Neuronal stem cell (in vitro differentiated cells): ENCODE results near the gene ACSS2.

Source experiments
- DNase-seq: peaks from one replicate; pipeline ENCODE4 v3.0.0-alpha.2; 2013; ENCODE audit warnings: low spot score
- H2AFZ ChIP-seq: one replicate; pipeline ENCODE4 v1.6.1; 2013; ENCODE audit warnings: mild to moderate bottlenecking, low read length, inconsistent platforms
- H2AK5ac ChIP-seq: 2 replicates; pipeline ENCODE4 v1.6.1; 2013; ENCODE audit warnings: low read depth, mild to moderate bottlenecking, inconsistent platforms, low read length, moderate library complexity, mixed read lengths
- H2BK120ac ChIP-seq: 2 replicates; pipeline ENCODE4 v1.6.1; 2013; ENCODE audit warnings: low read depth, mild to moderate bottlenecking, inconsistent platforms, low read length, moderate library complexity, mixed read lengths
- H2BK12ac ChIP-seq: one replicate; pipeline ENCODE4 v1.6.1; 2013; ENCODE audit warnings: low read length, inconsistent platforms
- H2BK15ac ChIP-seq: 2 replicates; pipeline ENCODE4 v1.6.1; 2013; ENCODE audit warnings: mild to moderate bottlenecking, low read length, inconsistent platforms, mixed read lengths
- H2BK5ac ChIP-seq: one replicate; pipeline ENCODE4 v1.6.1; 2013; ENCODE audit warnings: inconsistent platforms, mild to moderate bottlenecking, low read length, moderate library complexity
- H3K14ac ChIP-seq: one replicate; pipeline ENCODE4 v1.6.1; 2013; ENCODE audit warnings: low read length, inconsistent platforms
- H3K18ac ChIP-seq: 2 replicates; pipeline ENCODE4 v1.6.1; 2013; ENCODE audit warnings: low read length, inconsistent platforms
- H3K23ac ChIP-seq: 2 replicates; pipeline ENCODE4 v1.6.1; 2013; ENCODE audit warnings: low read depth, mild to moderate bottlenecking, mixed read lengths, low read length, inconsistent platforms; ENCODE audit not compliant: poor library complexity
- H3K27ac ChIP-seq: replicated peaks from 3 replicates; pipeline ENCODE4 v1.5.1; 2013; ENCODE audit warnings: low read length, inconsistent platforms
- H3K27me3 ChIP-seq, 3 experiments: 2 replicates each; pipeline ENCODE4 v1.6.1; 2013; ENCODE audit warnings: low read length in 3 of 3, mild to moderate bottlenecking in 2 of 3, inconsistent platforms in 1 of 3, low read depth in 1 of 3, mixed read lengths in 1 of 3, moderate library complexity in 1 of 3; ENCODE audit not compliant: control insufficient read depth in 3 of 3, insufficient read depth in 3 of 3
- H3K36me3 ChIP-seq, 2 donors: replicated peaks in 1 of 2; 2 replicates each; pipeline ENCODE4 v1.6.1; 2013; ENCODE audit warnings: low read length in 2 of 2; ENCODE audit not compliant: control insufficient read depth in 2 of 2, insufficient read depth in 2 of 2
- H3K4ac ChIP-seq: 2 replicates; pipeline ENCODE4 v1.6.1; 2013; ENCODE audit warnings: inconsistent platforms, mild to moderate bottlenecking, low read length, moderate library complexity
- H3K4me1 ChIP-seq, 2 donors: 1 replicate in 1 of 2; 2 replicates in 1 of 2; pipeline ENCODE4 v1.6.1; 2013; ENCODE audit warnings: low read length in 2 of 2, low read depth in 1 of 2; ENCODE audit not compliant: control insufficient read depth in 2 of 2, insufficient read depth in 1 of 2
- H3K4me2 ChIP-seq: one replicate; pipeline ENCODE4 v1.6.1; 2013; ENCODE audit warnings: mild to moderate bottlenecking, low read length, inconsistent platforms; ENCODE audit not compliant: insufficient read depth, poor library complexity, severe bottlenecking
- H3K4me3 ChIP-seq, 2 donors: 2 replicates each; pipeline ENCODE4 v1.5.1; 2013; ENCODE audit warnings: low read length in 2 of 2, mild to moderate bottlenecking in 2 of 2, inconsistent platforms in 1 of 2, moderate library complexity in 1 of 2
- H3K79me1 ChIP-seq: one replicate; pipeline ENCODE4 v1.6.1; 2013; ENCODE audit warnings: low read depth, mild to moderate bottlenecking, inconsistent platforms, low read length, moderate library complexity
- H3K9ac ChIP-seq: one replicate; pipeline ENCODE4 v1.6.1; 2013; ENCODE audit warnings: mild to moderate bottlenecking, low read depth, low read length, inconsistent platforms; ENCODE audit not compliant: poor library complexity
- H3K9me3 ChIP-seq, 2 donors: replicated peaks in 1 of 2; 2 replicates each; pipeline versions ENCODE3 to v1.6.1; 2013; ENCODE audit warnings: low read length in 2 of 2, mild to moderate bottlenecking in 2 of 2, inconsistent platforms in 1 of 2, low read depth in 1 of 2, mixed read lengths in 1 of 2, moderate library complexity in 1 of 2; ENCODE audit not compliant: control insufficient read depth in 2 of 2, insufficient read depth in 1 of 2
- H4K8ac ChIP-seq: one replicate; pipeline ENCODE4 v1.6.1; 2013; ENCODE audit warnings: low read depth, mild to moderate bottlenecking, inconsistent platforms, low read length, moderate library complexity
- H4K91ac ChIP-seq: one replicate; pipeline ENCODE4 v1.6.1; 2013; ENCODE audit warnings: low read length, low read depth, mild to moderate bottlenecking, inconsistent platforms; ENCODE audit not compliant: poor library complexity
- WGBS, 2 donors: extraction: QIAGEN DNeasy Blood & Tissue Kit; methylation state at CpG; one replicate each; pipeline ENCODE4 v1.1.7; 2013; ENCODE audit warnings: missing lambda C conversion rate in 2 of 2, mixed read lengths in 1 of 2; ENCODE audit not compliant: insufficient read length in 2 of 2, insufficient replicate concordance in 1 of 2; ENCODE audit errors: extremely low coverage in 2 of 2; 5-methylcytosine and 5-hydroxymethylcytosine counted together

The ACSS2 gene

GRCh38 chr20:34921436-34921835, 45.0 kb downstream of the ACSS2 start:
- Histone ChIP-seq H3K18ac (no peak overlapping the region), H3K27me3 (no peaks in the 10 kb centered on the region), H2BK120ac (no peak overlapping the region), H3K27ac (no peak overlapping the region), H2BK15ac (no peak overlapping the region), H2BK12ac (no peak overlapping the region), H3K9me3 (peaks cover 0 to 10% of the 10 kb centered on the region in 2 donors), H3K4me1 (no peaks in the 10 kb centered on the region), H3K4ac (no peak overlapping the region), H2AFZ (no peak overlapping the region), H3K4me2 (no peak overlapping the region), H3K79me1 (peaks cover 2% of the 10 kb centered on the region), H3K23ac (no peak overlapping the region), H2AK5ac (no peak overlapping the region), H4K91ac (no peak overlapping the region), H3K9ac (no peak overlapping the region), H3K14ac (no peak overlapping the region), H3K4me3 (no peak overlapping the region), H3K36me3 (peaks cover 25 to 73% of the 10 kb centered on the region in 2 donors), H4K8ac (no peak overlapping the region), H2BK5ac (no peak overlapping the region)
- no CpG with 5 or more reads among the region's 3 CpGs for WGBS, 2 donors
- no peak for DNase-seq

- H3K4ac ChIP-seq = no peak overlapping the region
- no peak overlapping the region for H4K8ac ChIP-seq
- H4K91ac ChIP-seq = no peak overlapping the region
- H2AFZ ChIP-seq = no peak overlapping the region
- H2BK12ac ChIP-seq = no peak overlapping the region
- H3K79me1 ChIP-seq = peaks cover 2% of the 10 kb centered on the region
- no peak overlapping the region for H3K18ac ChIP-seq
- no peak overlapping the region for H2BK120ac ChIP-seq
- H2AK5ac ChIP-seq = no peak overlapping the region
- no peak overlapping the region for H3K14ac ChIP-seq
- no peaks in the 10 kb centered on the region for H3K27me3 ChIP-seq
- H2BK15ac ChIP-seq = no peak overlapping the region
- H2BK5ac ChIP-seq = no peak overlapping the region
- no peak for DNase-seq
- no peaks in the 10 kb centered on the region for H3K4me1 ChIP-seq
- no peak overlapping the region for H3K4me3 ChIP-seq
- H3K27ac ChIP-seq = no peak overlapping the region
- peaks cover 30 to 87% of the 10 kb centered on the region in 2 donors for H3K36me3 ChIP-seq
- no peak overlapping the region for H3K23ac ChIP-seq
- H3K9me3 ChIP-seq = peaks cover 0 to 10% of the 10 kb centered on the region in 2 donors
- WGBS, 2 donors = no CpG with 5 or more reads among the region's 5 CpGs
- H3K9ac ChIP-seq = no peak overlapping the region
- no peak overlapping the region for H3K4me2 ChIP-seq
These were observed 46.4 kb downstream of the ACSS2 start for GRCh38 chr20:34922654-34923381.

GRCh38 chr20:34923414-34923813, 47.0 kb downstream of the ACSS2 start:
- H3K36me3 ChIP-seq = peaks cover 32 to 93% of the 10 kb centered on the region in 2 donors
- peaks cover 0 to 10% of the 10 kb centered on the region in 2 donors for H3K9me3 ChIP-seq
- no peak overlapping the region for H3K4ac ChIP-seq
- no peak overlapping the region for H3K4me2 ChIP-seq
- no peak overlapping the region for H3K23ac ChIP-seq
- no peak overlapping the region for H2BK12ac ChIP-seq
- no peak overlapping the region for H4K8ac ChIP-seq
- H4K91ac ChIP-seq = no peak overlapping the region
- WGBS, 2 donors = no CpG with 5 or more reads among the region's 2 CpGs
- no peak overlapping the region for H2BK120ac ChIP-seq
- H2BK15ac ChIP-seq = no peak overlapping the region
- no peak overlapping the region for H3K27ac ChIP-seq
- H3K9ac ChIP-seq = no peak overlapping the region
- H2AK5ac ChIP-seq = no peak overlapping the region
- no peaks in the 10 kb centered on the region for H3K4me1 ChIP-seq
- no peak overlapping the region for H2BK5ac ChIP-seq
- no peak overlapping the region for H3K18ac ChIP-seq
- H3K27me3 ChIP-seq = no peaks in the 10 kb centered on the region
- H3K4me3 ChIP-seq = no peak overlapping the region
- H2AFZ ChIP-seq = no peak overlapping the region
- no peak overlapping the region for H3K14ac ChIP-seq
- no peak for DNase-seq
- peaks cover 2% of the 10 kb centered on the region for H3K79me1 ChIP-seq

GRCh38 chr20:34925341-34925740, 48.9 kb downstream of the ACSS2 start:
- Histone ChIP-seq H2AK5ac (no peak overlapping the region), H3K4me2 (no peak overlapping the region), H3K9ac (no peak overlapping the region), H3K4me1 (no peaks in the 10 kb centered on the region), H2BK15ac (no peak overlapping the region), H2BK120ac (no peak overlapping the region), H2AFZ (no peak overlapping the region), H3K18ac (no peak overlapping the region), H2BK12ac (no peak overlapping the region), H3K23ac (no peak overlapping the region), H3K79me1 (no peaks in the 10 kb centered on the region), H3K9me3 (peaks cover 0 to 10% of the 10 kb centered on the region in 2 donors), H4K8ac (no peak overlapping the region), H3K36me3 (peaks cover 39 to 94% of the 10 kb centered on the region in 2 donors), H3K4ac (no peak overlapping the region), H2BK5ac (no peak overlapping the region), H4K91ac (no peak overlapping the region), H3K4me3 (no peak overlapping the region), H3K27ac (no peak overlapping the region), H3K14ac (no peak overlapping the region), H3K27me3 (no peaks in the 10 kb centered on the region)
- no peak for DNase-seq
- WGBS, 2 donors = no CpG with 5 or more reads among the region's 3 CpGs
